GM18520 (cell line): ENCODE measurements around the gene SLC9A7.

ENCODE experiments used
- ATAC-seq: cut with Tn5 transposase; IDR thresholded peaks from one replicate; pipeline ENCODE4 v1.9.1; 2021; ENCODE audit not compliant: unreplicated experiment

SLC9A7 gene

GRCh38 chrX:46707274-46707965 is 51.5 kb downstream of the SLC9A7 start:
- ATAC-seq, result no peak

- ATAC-seq, result peak; percentile 84
Observed at GRCh38 chrX:46704767-46705386, 54.0 kb downstream of the SLC9A7 start.

- no peak for ATAC-seq
Observed at GRCh38 chrX:46703980-46704379, 54.9 kb downstream of the SLC9A7 start.

GRCh38 chrX:46698691-46699090 is 60.2 kb downstream of the SLC9A7 start:
- ATAC-seq, result no peak

- no peak for ATAC-seq
Observed at GRCh38 chrX:46695491-46695890, 63.4 kb downstream of the SLC9A7 start.

- ATAC-seq, result no peak
Observed at GRCh38 chrX:46694549-46694948, 64.4 kb downstream of the SLC9A7 start.

GRCh38 chrX:46693149-46693548 is 65.8 kb downstream of the SLC9A7 start:
- no peak for ATAC-seq

- no peak for ATAC-seq
Observed at GRCh38 chrX:46690818-46691217, 68.1 kb downstream of the SLC9A7 start.

- ATAC-seq, result no peak
Observed at GRCh38 chrX:46687619-46688018, 71.3 kb downstream of the SLC9A7 start.

GRCh38 chrX:46686003-46686645 is 72.8 kb downstream of the SLC9A7 start:
- ATAC-seq, result no peak

- ATAC-seq, result no peak
Observed at GRCh38 chrX:46683048-46683447, 75.9 kb downstream of the SLC9A7 start.

GRCh38 chrX:46681849-46682248 is 77.1 kb downstream of the SLC9A7 start:
- ATAC-seq, result no peak

- no peak for ATAC-seq
Observed at GRCh38 chrX:46678232-46678631, 80.7 kb downstream of the SLC9A7 start.

- ATAC-seq, result no peak
Observed at GRCh38 chrX:46676399-46677356, 82.2 kb downstream of the SLC9A7 start.

- ATAC-seq, result no peak
Observed at GRCh38 chrX:46673620-46674359, 85.1 kb downstream of the SLC9A7 start.

GRCh38 chrX:46670316-46670715 is 88.6 kb downstream of the SLC9A7 start:
- ATAC-seq, result no peak

- ATAC-seq, result no peak
Observed at GRCh38 chrX:46666831-46667230, 92.1 kb downstream of the SLC9A7 start.

- ATAC-seq, result no peak
Observed at GRCh38 chrX:46665232-46666152, 93.4 kb downstream of the SLC9A7 start.

- ATAC-seq, result no peak
Observed at GRCh38 chrX:46662188-46662958, 96.5 kb downstream of the SLC9A7 start.
